HepG2 (cell line): ENCODE measurements around the gene FNDC3B. TPM values are rescaled to one million over a fixed set of nuclear protein-coding genes. Genes with fewer than 3 reads are reported as not detected.

Experiments used
- ATAC-seq: fragments of 200-7000 bp; cut with Tn5 transposase; 3 replicates; pipeline ENCODE4 v1.9.1; 2020; ENCODE audit warnings: mild to moderate bottlenecking, moderate library complexity
- BruUV-seq: library from RNA; stranded (reverse); fragments of 400-500 nt; replicated peaks from 2 replicates; lab custom pipeline; 2021; lab: Mats Ljungman, UMichigan
- CTCF ChIA-PET: fragments of 300-600 bp; formaldehyde crosslinking; extraction: SDS; loops from one replicate; lab custom pipeline; 2021; ENCODE audit warnings: low total read pairs, inconsistent platforms, low intra/inter-chr PET ratio; lab: Yijun Ruan, JAX
- POLR2A ChIA-PET: fragments of 350-600 bp; sonication (Branson Sonifier 250); formaldehyde crosslinking; loops from one replicate; lab custom pipeline; 2020; ENCODE audit warnings: antibody characterized with exemption, inconsistent platforms; lab: Yijun Ruan, JAX
- DNase-seq: peaks from one replicate; pipeline ENCODE4 v3.0.0-alpha.2; 2015; ENCODE audit warnings: low spot score
- FAIRE-seq: peaks from 3 replicates; lab custom pipeline; 2011; peaks lifted over from hg19 to GRCh38; lab: Jason Lieb, UNC
- H2AFZ ChIP-seq: one replicate; pipeline ENCODE4 v1.6.1; 2011; ENCODE audit warnings: low read length, inconsistent platforms
- H3K27ac ChIP-seq: fragments of 300-600 bp; 3 replicates; pipeline ENCODE4 v1.8.0; 2011; ENCODE audit warnings: mixed run types, mild to moderate bottlenecking, mixed read lengths, low read length, inconsistent platforms; ENCODE audit not compliant: insufficient read depth; ENCODE audit errors: extremely low read length
- H3K27me3 ChIP-seq, 2 experiments: fragments of 200-600 bp in 1 of 2; 2 replicates in 1 of 2; 3 replicates in 1 of 2; pipeline versions ENCODE4 v1.6.0 to v1.8.0; 2011; ENCODE audit warnings: low read length in 2 of 2, mild to moderate bottlenecking in 2 of 2, moderate library complexity in 2 of 2, inconsistent platforms in 1 of 2; ENCODE audit not compliant: insufficient read depth in 2 of 2, control insufficient read depth in 1 of 2
- H3K36me3 ChIP-seq, 2 experiments: fragments of 200-600 bp in 1 of 2; replicated peaks in 1 of 2; 2 replicates in 1 of 2; 3 replicates in 1 of 2; pipeline versions ENCODE4 v1.5.1 to v1.8.0; 2011; ENCODE audit warnings: low read length in 2 of 2, inconsistent platforms in 1 of 2; ENCODE audit not compliant: insufficient read depth in 2 of 2, control insufficient read depth in 1 of 2
- H3K4me1 ChIP-seq: 2 replicates; pipeline ENCODE4 v1.5.1; 2012; ENCODE audit warnings: low read length, inconsistent platforms; ENCODE audit not compliant: insufficient read depth
- H3K4me2 ChIP-seq: 2 replicates; pipeline ENCODE4 v1.6.0; 2011; ENCODE audit warnings: low read depth, low read length, inconsistent platforms
- H3K4me3 ChIP-seq, 3 experiments: fragments of 200-600 bp in 1 of 3; sonication (generic), shearing (Covaris generic) in 1 of 3; replicated peaks in 1 of 3; 2 replicates each; pipeline ENCODE4 v1.5.1; 2011 to 2016; ENCODE audit warnings: low read length in 3 of 3, inconsistent platforms in 2 of 3, low read depth in 2 of 3, mild to moderate bottlenecking in 2 of 3, control low read depth in 1 of 3, mixed read lengths in 1 of 3; ENCODE audit not compliant: insufficient read depth in 1 of 3
- H3K79me2 ChIP-seq: one replicate; pipeline ENCODE4 v1.6.1; 2011; ENCODE audit warnings: low read length, inconsistent platforms; ENCODE audit not compliant: insufficient read depth
- H3K9ac ChIP-seq: 2 replicates; pipeline ENCODE4 v1.6.0; 2011; ENCODE audit warnings: mild to moderate bottlenecking, low read depth, low read length, inconsistent platforms; ENCODE audit not compliant: insufficient read depth
- H3K9me3 ChIP-seq: 2 replicates; pipeline ENCODE4 v1.5.1; 2012; ENCODE audit warnings: mild to moderate bottlenecking, low read length
- H4K20me1 ChIP-seq: 2 replicates; pipeline ENCODE4 v1.6.0; 2011; ENCODE audit warnings: inconsistent platforms, mild to moderate bottlenecking, low read length, moderate library complexity; ENCODE audit not compliant: insufficient read depth
- AGO2 ChIP-seq: fragments of 200-400 bp; formaldehyde crosslinking; optimal IDR thresholded peaks from 2 replicates; pipeline ENCODE3; 2017; ENCODE audit warnings: mild to moderate bottlenecking, low read depth, low read length, moderate library complexity
- GABPB1 ChIP-seq: IDR thresholded peaks from 2 replicates; pipeline ENCODE4 v1.6.1; 2016; ENCODE audit warnings: mild to moderate bottlenecking, missing genetic modification reagents, moderate library complexity, missing compliant biosample characterization
- HHEX ChIP-seq: IDR thresholded peaks from 2 replicates; pipeline ENCODE4 v1.6.1; 2016; ENCODE audit warnings: control low read depth
- POLR2AphosphoS5 ChIP-seq: IDR thresholded peaks from 2 replicates; pipeline ENCODE4 v1.6.1; 2012; ENCODE audit warnings: low read depth, low read length
- RBM22 ChIP-seq: fragments of 200-400 bp; formaldehyde crosslinking; optimal IDR thresholded peaks from 2 replicates; pipeline ENCODE3; 2017; ENCODE audit warnings: mild to moderate bottlenecking, low read length, moderate library complexity
- TIGD3 ChIP-seq: sonication (generic); formaldehyde crosslinking; IDR thresholded peaks from 2 replicates; pipeline ENCODE4 v1.5.1; 2020; ENCODE audit warnings: mild to moderate bottlenecking, missing genetic modification reagents, borderline replicate concordance
- TOE1 ChIP-seq: sonication (generic); formaldehyde crosslinking; IDR thresholded peaks from 2 replicates; pipeline ENCODE4 v1.4.0; 2020; ENCODE audit warnings: mild to moderate bottlenecking, missing genetic modification reagents
- ZNF224 ChIP-seq: sonication (generic); formaldehyde crosslinking; IDR thresholded peaks from 2 replicates; pipeline ENCODE4 v1.5.0; 2020; ENCODE audit warnings: mild to moderate bottlenecking, missing genetic modification reagents
- ZNF333 ChIP-seq: sonication (generic); formaldehyde crosslinking; IDR thresholded peaks from 2 replicates; pipeline ENCODE4 v1.4.0; 2020; ENCODE audit warnings: mild to moderate bottlenecking, missing genetic modification reagents, borderline replicate concordance
- ZNF432 ChIP-seq: sonication (generic); formaldehyde crosslinking; IDR thresholded peaks from 2 replicates; pipeline ENCODE4 v1.5.0; 2020; ENCODE audit warnings: missing genetic modification reagents, mild to moderate bottlenecking, borderline replicate concordance
- ZNF501 ChIP-seq: sonication (generic); formaldehyde crosslinking; IDR thresholded peaks from 2 replicates; pipeline ENCODE4 v1.5.1; 2020; ENCODE audit warnings: mild to moderate bottlenecking, moderate library complexity, missing genetic modification reagents
- ZNF550 ChIP-seq: sonication (generic); formaldehyde crosslinking; IDR thresholded peaks from 2 replicates; pipeline ENCODE4 v1.4.0; 2020; ENCODE audit warnings: mild to moderate bottlenecking, missing genetic modification reagents, borderline replicate concordance
- ZNF709 ChIP-seq: sonication (generic); formaldehyde crosslinking; IDR thresholded peaks from 2 replicates; pipeline ENCODE4 v1.5.0; 2020; ENCODE audit warnings: mild to moderate bottlenecking, missing genetic modification reagents
- WGBS: methylation state at CpG from one replicate; pipeline ENCODE4 v1.1.6; 2017; ENCODE audit warnings: low lambda C conversion rate; 5-methylcytosine and 5-hydroxymethylcytosine counted together
- in situ Hi-C: cut with HindIII; loops from 2 replicates; pipeline ENCODE4 v1.10.0; 2017; ENCODE audit warnings: low pct_unique_long_range_greater_than_20kb; ENCODE audit not compliant: extremely low pct_ligation_motif_present
- intact Hi-C: fragments of 100-400 bp; cut with micrococcal nuclease; formaldehyde crosslinking; loops from one replicate; pipeline ENCODE4 v1.10.0; 2022; ENCODE audit not compliant: unreplicated experiment
- polyA plus RNA-seq, 8 experiments: library from polyadenylated mRNA; depleted of rRNA in 3 of 8; stranded (reverse) in 7 of 8; unstranded in 1 of 8; fragments of >200 nt; fragmentation: Illumina TruSeq in 4 of 8; extraction: Trizol in 4 of 8; gene quantifications; 2 replicates each; pipeline versions ENCODE4 v1.2.1 to v1.2.3, GENCODE V29; 2011 to 2016; ENCODE audit warnings: low read depth in 4 of 8, missing spikeins in 1 of 8, mixed read lengths in 1 of 8; ENCODE audit not compliant: insufficient read depth in 1 of 8
- total RNA-seq, 5 experiments: library from RNA; depleted of rRNA; stranded (reverse); fragments of >200 nt; fragmentation: Illumina TruSeq; extraction: Trizol; gene quantifications; 2 replicates each; pipeline ENCODE4 v1.2.3, GENCODE V29; 2016; ENCODE audit warnings: low read depth in 1 of 5

The FNDC3B gene
- total and polyA plus RNA-seq, 2 of the 13 experiments (the other 11 are each of a cell fraction or from before 2014, with no cell fraction given): 74.8 to 103 TPM

- Histone ChIP-seq H2AFZ (no peak overlapping the region), H3K4me1 (peaks cover 92% of the 10 kb centered on the region), H3K9ac (no peak overlapping the region), H3K27ac (peak overlapping the region; percentile 17), H3K4me3 (no peak overlapping the region), H4K20me1 (peaks cover 82% of the 10 kb centered on the region), H3K27me3 (no peaks in the 10 kb centered on the region), H3K4me2 (no peak overlapping the region), H3K9me3 (no peaks in the 10 kb centered on the region), H3K79me2 (peaks cover 92% of the 10 kb centered on the region), H3K36me3 (peaks cover 12 to 26% of the 10 kb centered on the region in 2 experiments)
- 95% methylated on average over 7 of the region's 7 CpGs for WGBS
- ATAC-seq (no peak), FAIRE-seq (no peak), DNase-seq (no peak)
- POLR2A ChIA-PET: no interaction called here
- CTCF ChIA-PET: no interaction called here
- TF ChIP-seq ZNF501 (CRISPR knock-in tag) (no peak), ZNF224 (CRISPR knock-in tag) (no peak), ZNF333 (CRISPR knock-in tag) (no peak), ZNF709 (no peak), TOE1 (CRISPR knock-in tag) (no peak), AGO2 (peak; percentile 55), HHEX (CRISPR knock-in tag) (no peak), RBM22 (peak; percentile 97), TIGD3 (no peak), ZNF432 (no peak), ZNF550 (no peak), POLR2AphosphoS5 (0 out of 2 replicates have a peak, but pooled peaks have one; percentile 24), GABPB1 (CRISPR knock-in tag) (no peak)
- no TSS peak for BruUV-seq
- intact Hi-C loops (no loop called here), in situ Hi-C loops (no loop called here)
Observed at GRCh38 chr3:172145031-172145686, 105.8 kb downstream of the FNDC3B start.
